ENCODE results near the gene ST3GAL5. TPM values are rescaled to one million over a fixed set of nuclear protein-coding genes. Genes with fewer than 3 reads are reported as not detected.

ST3GAL5 gene
- total RNA-seq, 1 experiment from 2014 or later = 25.3 TPM

DNA sequence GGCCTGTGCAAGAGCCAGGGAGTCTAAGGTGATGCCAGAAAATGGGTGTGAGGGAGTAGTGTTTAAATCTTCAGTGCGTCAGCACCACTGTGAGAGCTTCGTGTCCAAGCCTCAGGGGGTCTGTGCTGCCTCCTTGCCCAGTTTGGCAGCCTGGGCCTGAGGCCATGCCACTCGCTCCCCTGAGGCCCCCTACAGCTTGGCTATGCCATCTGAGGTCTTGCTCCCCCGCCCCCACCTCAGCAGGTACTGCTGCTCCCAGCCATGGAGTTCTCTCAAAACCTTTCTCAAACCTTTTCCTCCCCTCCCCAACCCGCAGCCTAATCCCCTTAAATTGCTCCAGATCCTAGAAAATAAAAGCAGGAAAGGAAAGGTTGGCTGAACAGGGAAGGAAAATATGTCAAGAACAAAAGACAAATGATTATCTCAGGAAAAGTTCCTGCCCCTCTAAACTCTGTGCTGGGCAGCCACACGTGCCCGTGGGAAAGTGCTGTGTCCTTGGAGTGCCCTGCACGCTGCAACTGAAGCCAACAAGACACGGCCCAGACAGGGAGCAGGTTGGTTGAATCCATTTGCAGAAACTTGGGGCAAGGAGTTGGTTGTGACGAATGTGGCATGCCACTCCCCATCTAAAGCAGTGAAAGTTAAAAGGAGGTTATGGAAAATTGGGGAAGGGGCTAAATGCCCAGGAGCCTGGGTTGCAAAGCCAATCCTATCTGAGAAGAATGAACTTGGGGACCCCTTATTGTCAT is 73.8 kb downstream of the ST3GAL5 start:
- ChIA-PET POLR2A (ENCODE audit: low non-redundant PET) (interaction anchor here (0.5 kb wide), 1 partner anchor 326 kb away, joined by 6 read pairs; no protein-coding TSS in a partner anchor), CTCF (interaction anchor here (0.6 to 2.9 kb wide), 10 partner anchors 13 to 488 kb away, joined by 3 to 34 read pairs (median 4); no protein-coding TSS in a partner anchor)
- no peaks in the 10 kb centered on the region for H3K9me3 ChIP-seq (ENCODE audit: low read depth, low read length, poor library complexity, severe bottlenecking)
- H3K36me3 ChIP-seq (ENCODE audit: insufficient read depth, low read length, poor library complexity, severe bottlenecking) = no peaks in the 10 kb centered on the region
- BruUV-seq (replicated peaks) = no TSS peak
- H3K4me3 ChIP-seq (ENCODE audit: low read depth, low read length, poor library complexity, severe bottlenecking) = no peak overlapping the region
- no peak for DNase-seq (ENCODE audit: low spot score)
- H3K27ac ChIP-seq (ENCODE audit: low read depth, low read length, poor library complexity, severe bottlenecking) = no peak overlapping the region
- intact Hi-C loops (cut with micrococcal nuclease; ENCODE audit: unreplicated experiment) = loop anchor here (1.0 to 5.0 kb wide), 4 partner anchors 65 to 168 kb away; no protein-coding TSS in a partner anchor
- TF ChIP-seq EZH2 (IDR thresholded peaks at IDR 0.05; ENCODE audit: borderline replicate concordance, low read depth, low read length, poor library complexity, severe bottlenecking) = no peak
- TF ChIP-seq, protein P1, sequence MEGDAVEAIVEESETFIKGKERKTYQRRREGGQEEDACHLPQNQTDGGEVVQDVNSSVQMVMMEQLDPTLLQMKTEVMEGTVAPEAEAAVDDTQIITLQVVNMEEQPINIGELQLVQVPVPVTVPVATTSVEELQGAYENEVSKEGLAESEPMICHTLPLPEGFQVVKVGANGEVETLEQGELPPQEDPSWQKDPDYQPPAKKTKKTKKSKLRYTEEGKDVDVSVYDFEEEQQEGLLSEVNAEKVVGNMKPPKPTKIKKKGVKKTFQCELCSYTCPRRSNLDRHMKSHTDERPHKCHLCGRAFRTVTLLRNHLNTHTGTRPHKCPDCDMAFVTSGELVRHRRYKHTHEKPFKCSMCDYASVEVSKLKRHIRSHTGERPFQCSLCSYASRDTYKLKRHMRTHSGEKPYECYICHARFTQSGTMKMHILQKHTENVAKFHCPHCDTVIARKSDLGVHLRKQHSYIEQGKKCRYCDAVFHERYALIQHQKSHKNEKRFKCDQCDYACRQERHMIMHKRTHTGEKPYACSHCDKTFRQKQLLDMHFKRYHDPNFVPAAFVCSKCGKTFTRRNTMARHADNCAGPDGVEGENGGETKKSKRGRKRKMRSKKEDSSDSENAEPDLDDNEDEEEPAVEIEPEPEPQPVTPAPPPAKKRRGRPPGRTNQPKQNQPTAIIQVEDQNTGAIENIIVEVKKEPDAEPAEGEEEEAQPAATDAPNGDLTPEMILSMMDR (conservative IDR thresholded peaks at IDR 0.05; ENCODE audit: low read depth, low read length) = no peak
- H3K27me3 ChIP-seq (replicated peaks; ENCODE audit: insufficient read depth, low read depth, low read length, poor library complexity) = no peaks in the 10 kb centered on the region
- H3K4me1 ChIP-seq (ENCODE audit: insufficient read depth, low read length, poor library complexity, severe bottlenecking) = no peaks in the 10 kb centered on the region

DNA sequence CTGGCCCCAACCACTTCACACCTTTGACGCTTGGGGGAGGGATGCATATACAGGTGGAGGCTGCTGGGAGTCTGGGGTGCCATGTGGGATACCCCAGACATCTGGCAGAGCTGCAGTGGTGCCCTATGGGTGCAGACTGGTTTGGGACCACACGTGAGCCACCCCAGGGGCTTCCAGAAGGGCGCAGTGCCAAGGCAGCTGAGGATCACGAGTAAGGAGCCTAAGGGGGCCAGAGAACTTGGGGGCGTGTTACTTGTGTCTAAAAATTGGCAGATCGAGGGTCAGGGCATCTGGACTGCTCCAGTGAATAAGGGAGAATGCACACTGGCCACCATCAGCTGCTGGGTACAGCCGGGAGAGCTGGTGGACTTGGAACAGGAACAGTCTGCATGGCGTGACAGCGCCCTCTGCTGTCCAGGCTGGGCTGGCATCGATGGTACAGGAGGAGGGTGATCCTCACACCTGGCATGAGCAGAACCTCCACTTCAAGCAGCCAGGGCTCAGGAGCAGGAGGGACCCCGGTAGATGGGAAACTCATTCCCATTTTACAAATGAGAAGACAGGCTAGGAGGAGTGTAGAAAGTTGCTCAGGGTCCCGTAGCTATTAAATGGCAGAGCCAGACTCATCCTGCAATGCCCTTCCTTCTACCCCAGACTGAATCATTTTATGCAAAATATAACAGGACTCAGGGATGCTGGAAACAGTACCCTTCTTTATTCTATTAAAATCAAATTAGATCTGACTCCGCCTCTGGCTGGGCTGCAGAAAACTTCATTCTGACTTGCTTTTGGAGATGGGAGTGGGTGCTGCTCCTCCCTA is 74.6 kb downstream of the ST3GAL5 start:
- peak; percentile 88 for DNase-seq (ENCODE audit: low spot score)
- ChIA-PET POLR2A (ENCODE audit: low non-redundant PET) (no interaction called here), CTCF (interaction anchor here (0.5 to 2.9 kb wide), 13 partner anchors 12 to 488 kb away, joined by 3 to 34 read pairs (median 4); no protein-coding TSS in a partner anchor)
- H3K27me3 ChIP-seq (replicated peaks; ENCODE audit: insufficient read depth, low read depth, low read length, poor library complexity) = no peaks in the 10 kb centered on the region
- TF ChIP-seq, protein P1 (conservative IDR thresholded peaks at IDR 0.05; ENCODE audit: low read depth, low read length) = peak; percentile 94
- no peak for TF ChIP-seq EZH2 (IDR thresholded peaks at IDR 0.05; ENCODE audit: borderline replicate concordance, low read depth, low read length, poor library complexity, severe bottlenecking)
- H3K9me3 ChIP-seq (ENCODE audit: low read depth, low read length, poor library complexity, severe bottlenecking) = no peaks in the 10 kb centered on the region
- BruUV-seq (replicated peaks) = no TSS peak
- H3K4me1 ChIP-seq (ENCODE audit: insufficient read depth, low read length, poor library complexity, severe bottlenecking) = no peaks in the 10 kb centered on the region
- H3K36me3 ChIP-seq (ENCODE audit: insufficient read depth, low read length, poor library complexity, severe bottlenecking) = no peaks in the 10 kb centered on the region
- H3K27ac ChIP-seq (ENCODE audit: low read depth, low read length, poor library complexity, severe bottlenecking) = no peak overlapping the region
- intact Hi-C loops (cut with micrococcal nuclease; ENCODE audit: unreplicated experiment) = loop anchor here (1.0 to 5.0 kb wide), 4 partner anchors 64 to 167 kb away; no protein-coding TSS in a partner anchor
- H3K4me3 ChIP-seq (ENCODE audit: low read depth, low read length, poor library complexity, severe bottlenecking) = no peak overlapping the region

GRCh38 chr2:85813211-85813981 is 75.4 kb downstream of the ST3GAL5 start:
- no peaks in the 10 kb centered on the region for H3K27me3 ChIP-seq (replicated peaks; ENCODE audit: insufficient read depth, low read depth, low read length, poor library complexity)
- DNase-seq (ENCODE audit: low spot score) = no peak
- no peaks in the 10 kb centered on the region for H3K4me1 ChIP-seq (ENCODE audit: insufficient read depth, low read length, poor library complexity, severe bottlenecking)
- intact Hi-C loops (cut with micrococcal nuclease; ENCODE audit: unreplicated experiment) = loop anchor here (5.0 kb wide), 2 partner anchors 136 to 166 kb away; no protein-coding TSS in a partner anchor
- BruUV-seq (replicated peaks) = no TSS peak
- no peaks in the 10 kb centered on the region for H3K36me3 ChIP-seq (ENCODE audit: insufficient read depth, low read length, poor library complexity, severe bottlenecking)
- POLR2A ChIA-PET (ENCODE audit: low non-redundant PET) = no interaction called here
- no peak overlapping the region for H3K27ac ChIP-seq (ENCODE audit: low read depth, low read length, poor library complexity, severe bottlenecking)
- no peaks in the 10 kb centered on the region for H3K9me3 ChIP-seq (ENCODE audit: low read depth, low read length, poor library complexity, severe bottlenecking)
- CTCF ChIA-PET = interaction anchor here (0.5 to 2.9 kb wide), 12 partner anchors 11 to 487 kb away, joined by 3 to 34 read pairs (median 4); no protein-coding TSS in a partner anchor
- no peak for TF ChIP-seq EZH2 (IDR thresholded peaks at IDR 0.05; ENCODE audit: borderline replicate concordance, low read depth, low read length, poor library complexity, severe bottlenecking)
- TF ChIP-seq, protein P1 (conservative IDR thresholded peaks at IDR 0.05; ENCODE audit: low read depth, low read length) = no peak
- no peak overlapping the region for H3K4me3 ChIP-seq (ENCODE audit: low read depth, low read length, poor library complexity, severe bottlenecking)

Measured in A673 (cell line).